ENCODE data around the gene PLPPR2.
"Not testable (repeated sequence)": the region's sequence is repeated elsewhere in the genome, so short reads cannot be mapped to it uniquely, and the experiment has no call there.

The PLPPR2 gene, protein sequence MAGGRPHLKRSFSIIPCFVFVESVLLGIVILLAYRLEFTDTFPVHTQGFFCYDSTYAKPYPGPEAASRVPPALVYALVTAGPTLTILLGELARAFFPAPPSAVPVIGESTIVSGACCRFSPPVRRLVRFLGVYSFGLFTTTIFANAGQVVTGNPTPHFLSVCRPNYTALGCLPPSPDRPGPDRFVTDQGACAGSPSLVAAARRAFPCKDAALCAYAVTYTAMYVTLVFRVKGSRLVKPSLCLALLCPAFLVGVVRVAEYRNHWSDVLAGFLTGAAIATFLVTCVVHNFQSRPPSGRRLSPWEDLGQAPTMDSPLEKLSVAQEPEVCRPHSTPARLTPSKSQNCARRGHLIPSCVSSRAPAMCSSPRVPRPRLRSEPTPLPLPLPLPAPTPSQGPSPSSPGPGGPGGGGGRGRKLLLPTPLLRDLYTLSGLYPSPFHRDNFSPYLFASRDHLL

DNA sequence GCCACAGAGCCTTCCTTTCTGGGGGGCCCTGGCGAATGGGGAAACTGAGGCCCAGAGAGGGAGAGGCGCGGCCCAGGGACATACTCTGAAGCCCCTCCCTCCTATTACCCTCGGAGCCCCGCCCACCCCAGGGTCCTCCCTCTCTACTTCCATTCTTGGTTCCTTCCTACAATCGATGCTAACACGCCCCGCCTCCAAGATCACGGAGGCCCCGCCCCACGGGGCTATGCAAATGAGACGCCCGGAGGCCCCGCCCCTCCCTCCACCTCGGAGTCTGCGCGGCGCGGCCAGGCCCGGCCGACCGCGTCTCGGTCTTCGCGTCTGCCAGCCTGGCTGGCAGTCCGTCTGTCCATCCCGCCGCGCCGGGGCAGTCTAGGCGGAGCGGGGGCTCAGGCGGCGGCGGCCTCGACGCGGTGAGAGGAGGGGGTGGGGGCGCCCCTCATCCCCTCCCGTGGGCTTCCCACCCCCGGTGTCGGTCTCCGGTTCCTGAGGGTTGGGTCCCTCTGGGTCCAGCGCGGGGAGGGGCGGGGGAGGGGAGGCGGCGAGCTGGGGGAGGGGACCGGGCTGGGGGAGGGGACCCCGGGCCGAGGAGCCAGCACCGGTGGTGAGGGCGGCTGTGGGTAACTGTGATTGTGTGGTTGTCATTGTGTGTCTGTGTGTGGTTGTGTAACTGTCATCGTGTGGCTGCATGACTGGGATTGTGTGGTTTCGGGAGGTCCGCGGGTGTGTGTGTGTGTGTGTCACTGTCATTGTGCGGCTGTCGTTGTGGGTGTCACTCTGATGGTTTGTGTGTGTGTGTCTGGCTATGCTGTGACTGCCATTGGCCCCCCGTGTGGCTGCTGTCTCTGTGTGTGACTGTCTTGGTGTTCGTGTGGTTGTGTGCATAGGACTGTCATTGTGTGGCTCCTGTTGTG lies at the start of gene PLPPR2:
PLPPR2 (plus strand) TSS at position 273 of the 914 bp plus-strand sequence. CDS start 2,242 bp downstream, outside the sequence.
- peak; percentile 60 for DNase-seq (ENCODE audit: low read depth, low spot score)

DNA sequence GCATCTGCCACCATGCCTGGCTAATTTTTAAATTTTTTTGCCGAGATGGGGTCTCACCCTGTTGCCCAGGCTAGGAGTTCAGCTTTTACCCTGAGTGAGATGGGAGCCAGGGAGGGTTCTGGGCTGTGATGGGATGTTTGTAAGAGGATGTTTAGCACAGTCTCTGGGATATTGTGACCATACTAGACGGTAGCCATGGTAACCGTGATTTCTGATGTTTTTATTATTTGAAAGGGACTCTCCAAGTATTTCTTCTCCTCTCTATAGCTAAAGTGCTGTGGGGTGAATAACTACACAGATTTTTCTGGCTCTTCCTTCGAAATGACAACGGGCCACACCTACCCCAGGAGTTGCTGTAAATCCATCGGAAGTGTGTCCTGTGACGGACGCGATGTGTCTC lies 48.9 kb upstream of the PLPPR2 start:
- DNase-seq (ENCODE audit: low read depth, low spot score): no peak

DNA sequence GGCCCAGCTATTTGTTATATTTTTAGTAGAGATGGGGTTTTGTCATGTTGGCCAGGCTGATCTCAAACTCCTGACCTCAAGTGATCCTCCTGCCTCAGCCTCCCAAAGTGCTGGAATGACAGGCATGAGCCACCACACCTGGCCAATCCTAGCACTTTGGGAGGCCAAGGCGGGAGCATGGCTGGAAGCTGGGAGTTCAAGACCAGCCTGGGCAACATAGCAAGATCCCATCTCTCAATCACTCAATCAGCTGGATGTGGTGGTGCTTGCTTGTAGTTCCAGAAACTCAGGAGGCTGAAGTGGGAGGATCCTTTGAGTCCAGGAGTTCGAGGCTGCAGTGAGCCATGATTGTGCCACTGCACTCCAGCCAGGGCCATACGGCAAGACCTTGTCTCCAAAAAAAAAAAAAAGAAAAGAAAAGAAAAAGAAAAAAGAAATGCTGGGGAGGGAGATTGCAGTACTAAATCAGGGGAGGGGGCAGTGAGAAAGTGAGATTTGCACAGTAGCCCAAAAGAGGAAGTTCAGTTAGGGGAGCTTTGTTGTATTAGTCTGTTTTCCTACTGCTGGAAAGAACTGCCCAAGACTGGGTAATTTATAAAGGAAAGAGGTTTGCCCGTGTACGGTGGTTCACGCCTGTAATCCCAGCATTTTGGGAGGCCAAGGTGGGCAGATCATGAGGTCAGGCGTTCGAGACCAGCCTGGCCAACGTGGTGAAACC lies 34.8 kb upstream of the PLPPR2 start:
- DNase-seq (ENCODE audit: low read depth, low spot score): not testable (repeated sequence)

DNA sequence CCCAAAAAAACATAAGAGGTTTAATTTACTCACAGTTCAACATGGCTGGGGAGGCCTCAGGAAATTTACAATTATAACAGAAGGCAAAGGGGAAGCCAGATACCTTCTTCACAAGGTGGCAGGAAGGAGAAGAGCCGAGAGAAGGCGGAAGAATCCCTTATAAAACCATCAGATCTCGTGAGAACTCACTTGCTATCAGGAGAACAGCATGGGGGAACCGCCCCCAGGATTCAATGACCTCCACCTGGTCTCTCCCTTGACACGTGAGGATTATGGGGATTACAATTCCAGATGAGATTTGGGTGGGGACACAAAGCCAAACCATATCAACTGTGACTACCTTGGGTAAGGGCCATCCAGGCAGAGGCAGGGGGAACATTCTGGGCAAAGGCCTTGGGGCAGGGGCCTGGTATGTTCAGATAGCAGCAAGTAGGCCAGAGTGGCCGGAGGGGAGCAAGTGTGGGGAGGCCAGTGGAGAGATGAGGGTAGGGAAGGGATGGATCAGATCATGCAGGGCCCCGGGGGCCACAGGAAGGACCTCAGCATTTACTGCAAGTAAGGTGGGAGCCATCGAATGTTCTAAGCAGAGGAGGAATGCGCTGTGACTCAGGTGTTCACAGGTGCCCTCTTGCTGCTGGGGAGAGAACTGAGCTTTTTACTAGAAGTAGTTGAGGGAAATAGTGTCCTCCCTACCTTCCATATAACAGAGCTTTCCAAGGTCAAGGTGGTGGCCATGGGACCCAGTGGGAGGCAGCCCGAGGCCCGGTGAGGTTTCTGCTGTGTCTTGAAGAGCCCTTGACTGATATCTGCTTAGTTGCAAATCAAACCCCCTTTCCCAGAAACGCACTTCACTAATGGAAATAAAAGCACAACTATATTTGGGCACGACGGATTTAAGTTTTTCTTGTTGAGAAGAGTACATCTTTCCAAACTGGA lies 33.8 kb upstream of the PLPPR2 start:
- no peak for DNase-seq (ENCODE audit: low read depth, low spot score)

DNA sequence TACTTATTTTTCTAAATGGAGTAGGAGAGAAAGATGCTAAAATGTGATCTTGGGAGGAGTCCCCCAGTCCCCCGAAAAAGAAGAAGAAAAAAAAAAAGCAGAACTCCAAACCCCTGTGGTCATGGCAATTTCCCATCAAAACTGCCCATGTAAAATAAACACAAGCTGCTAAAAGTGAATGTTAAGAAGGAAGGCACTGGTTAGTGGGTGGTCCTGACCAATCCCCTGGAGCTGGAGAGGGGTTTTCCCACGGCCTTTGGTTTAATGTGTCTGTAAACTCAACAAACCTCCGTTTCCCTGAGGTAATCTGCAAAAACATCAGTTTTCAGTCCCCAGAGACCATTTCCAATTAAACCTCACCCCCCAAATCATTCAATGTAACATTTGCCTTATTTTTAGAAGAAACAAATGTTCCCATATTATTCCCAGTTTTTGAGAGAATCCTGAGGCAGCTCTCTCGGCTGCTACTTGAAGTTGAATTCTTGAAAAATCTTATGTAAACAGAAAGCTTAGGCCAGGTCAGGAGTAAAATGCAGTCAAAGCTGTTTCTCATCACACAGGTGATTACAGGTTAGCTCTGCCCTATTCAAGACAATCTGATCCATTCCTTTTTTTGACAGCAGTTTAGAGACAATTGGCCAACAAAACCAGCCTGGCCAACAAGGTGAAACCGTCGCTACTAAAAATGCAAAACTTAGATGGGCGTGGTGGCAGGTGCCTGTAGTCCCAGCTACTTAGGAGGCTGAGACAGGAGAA lies 32.8 kb upstream of the PLPPR2 start:
- DNase-seq (ENCODE audit: low read depth, low spot score): no peak

DNA sequence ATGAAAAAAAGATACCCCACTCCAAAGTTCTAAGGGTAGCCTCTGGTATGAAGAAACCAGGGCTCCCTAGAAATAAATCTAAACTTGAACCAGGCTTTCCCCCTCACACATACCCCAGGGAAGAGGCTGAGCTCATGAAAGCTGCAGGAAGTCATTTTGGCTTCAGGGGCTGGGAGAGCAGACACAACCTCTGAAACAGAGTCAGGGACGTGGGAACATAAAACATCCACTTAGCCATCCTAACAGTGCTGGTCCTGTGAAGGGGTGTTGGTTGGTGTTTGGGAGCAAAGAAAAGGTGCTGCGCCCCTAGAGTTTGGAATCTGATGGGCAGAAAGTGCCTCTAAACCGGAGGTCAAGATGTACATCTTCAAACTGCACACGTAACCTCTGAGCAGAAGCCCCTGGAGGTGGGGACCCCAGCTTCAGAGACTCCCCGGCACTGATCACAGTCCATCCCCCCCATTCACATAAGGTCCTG lies 31.6 kb upstream of the PLPPR2 start:
- DNase-seq (ENCODE audit: low read depth, low spot score): no peak

DNA sequence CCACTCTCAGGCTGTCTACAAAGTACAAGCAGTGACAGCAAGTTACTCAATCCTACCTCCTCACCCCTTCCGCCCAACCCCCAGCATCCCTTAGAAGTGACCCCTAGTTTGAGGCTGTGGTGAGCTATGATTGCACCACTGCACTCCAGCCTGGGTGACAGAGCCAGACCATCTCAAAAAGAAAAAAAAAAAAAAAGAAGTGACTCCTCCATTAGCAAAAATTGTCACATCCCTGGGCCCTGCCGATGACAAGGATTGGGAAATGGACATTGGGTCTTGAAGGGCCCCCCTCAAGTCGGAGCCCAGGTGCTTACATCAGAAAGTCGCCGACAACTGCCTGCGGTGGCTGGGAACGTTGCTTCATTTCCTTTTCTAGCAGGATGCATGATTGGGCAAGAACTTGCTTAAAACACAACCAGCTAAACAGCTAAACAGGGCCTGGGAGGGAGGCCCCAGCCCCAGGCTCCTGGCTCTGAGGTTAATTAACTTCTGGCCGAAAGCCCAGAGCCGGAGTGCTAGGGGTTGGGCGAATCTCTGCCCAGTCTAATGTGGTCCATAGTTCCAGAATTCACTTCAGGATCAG lies 31.1 kb upstream of the PLPPR2 start:
- no peak for DNase-seq (ENCODE audit: low read depth, low spot score)

DNA sequence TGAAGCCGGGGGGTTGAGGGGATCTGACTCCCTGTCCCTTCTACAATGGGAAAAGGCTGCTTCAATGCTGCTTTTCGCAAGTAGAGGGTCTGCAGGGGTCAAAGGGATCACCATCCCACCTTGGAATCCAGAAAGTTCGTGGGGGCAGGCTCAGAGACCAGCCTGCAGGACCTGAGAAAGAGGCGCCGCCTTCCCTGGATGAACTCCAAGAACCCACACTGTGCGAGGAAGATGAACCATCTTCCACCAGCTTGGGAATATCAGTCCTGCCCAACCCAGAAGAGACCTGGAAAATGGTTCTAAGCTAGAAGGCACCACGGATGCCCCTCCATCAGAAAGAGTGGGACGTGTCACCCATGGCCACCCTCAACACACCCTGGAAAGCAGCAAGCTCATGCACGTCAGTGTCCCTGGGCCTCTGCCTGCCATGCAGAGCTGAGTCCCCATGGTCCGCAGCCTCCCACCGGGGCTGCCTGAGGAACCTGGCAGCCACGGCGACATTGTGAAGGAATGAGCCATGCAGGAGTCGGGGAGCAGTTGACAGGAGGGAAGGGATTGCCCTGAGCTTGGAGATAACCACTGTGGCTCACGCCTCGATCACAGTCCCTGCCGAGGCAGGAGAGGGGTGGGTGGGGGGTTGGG lies 30.4 kb upstream of the PLPPR2 start:
- no peak for DNase-seq (ENCODE audit: low read depth, low spot score)

DNA sequence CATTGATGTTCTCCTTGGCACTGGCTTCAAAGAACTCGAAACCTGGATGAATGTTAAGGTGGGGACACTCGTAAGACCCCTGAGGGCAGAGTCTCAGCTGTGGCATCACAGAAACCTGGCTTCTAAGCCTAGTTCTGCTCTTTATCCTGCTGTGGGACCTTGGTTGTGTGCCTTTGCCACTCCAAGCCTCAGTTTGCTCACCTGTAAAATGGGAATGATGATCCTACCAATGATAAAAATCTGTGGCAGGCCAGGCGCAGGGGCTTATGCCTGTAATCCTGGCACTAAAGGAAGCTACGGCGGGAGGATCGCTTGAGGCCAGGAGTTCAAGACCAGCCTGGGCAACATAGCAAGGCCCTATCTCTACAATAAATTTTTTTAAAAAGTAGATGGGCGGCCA lies 29.7 kb upstream of the PLPPR2 start:
- DNase-seq (ENCODE audit: low read depth, low spot score): no peak

DNA sequence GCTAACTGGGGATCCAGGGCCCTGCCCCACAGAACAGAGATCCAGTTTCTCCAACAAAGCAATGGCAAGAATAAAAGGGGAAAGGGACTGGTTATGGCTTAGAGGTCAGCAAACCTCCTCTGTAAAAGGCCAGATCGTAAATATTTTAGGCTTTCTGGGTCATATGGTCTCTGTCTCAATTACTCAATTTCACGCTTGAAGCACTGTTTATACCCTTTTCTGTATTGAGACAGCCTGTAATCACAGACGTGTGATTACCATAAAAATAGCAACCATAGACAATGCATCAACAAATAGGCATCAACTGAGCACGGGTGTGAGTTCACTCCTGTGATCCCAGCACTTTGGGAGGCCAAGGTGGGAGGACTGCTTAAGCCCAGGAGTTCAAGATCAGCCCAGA lies 25.1 kb upstream of the PLPPR2 start:
- DNase-seq (ENCODE audit: low read depth, low spot score): no peak

DNA sequence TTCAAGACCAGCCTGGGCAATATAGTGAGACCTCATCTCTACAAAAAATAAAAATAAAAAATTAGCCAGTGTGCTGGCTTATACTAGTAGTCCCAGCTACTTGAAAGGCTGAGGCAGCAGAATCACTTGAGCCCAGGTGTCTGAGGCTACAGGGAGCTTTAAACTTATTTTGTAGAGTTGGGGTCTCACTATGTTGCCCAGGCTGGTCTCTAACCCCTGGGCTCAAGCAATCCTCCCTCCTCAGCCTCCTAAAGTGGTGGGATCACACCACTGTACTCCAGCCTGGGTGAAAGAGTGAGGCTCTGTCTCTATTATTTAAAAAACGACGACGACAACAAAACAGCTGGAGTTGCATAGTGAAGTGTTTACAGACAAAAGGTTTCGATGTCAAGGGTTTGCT lies 23.7 kb upstream of the PLPPR2 start:
- DNase-seq (ENCODE audit: low read depth, low spot score): no peak

DNA sequence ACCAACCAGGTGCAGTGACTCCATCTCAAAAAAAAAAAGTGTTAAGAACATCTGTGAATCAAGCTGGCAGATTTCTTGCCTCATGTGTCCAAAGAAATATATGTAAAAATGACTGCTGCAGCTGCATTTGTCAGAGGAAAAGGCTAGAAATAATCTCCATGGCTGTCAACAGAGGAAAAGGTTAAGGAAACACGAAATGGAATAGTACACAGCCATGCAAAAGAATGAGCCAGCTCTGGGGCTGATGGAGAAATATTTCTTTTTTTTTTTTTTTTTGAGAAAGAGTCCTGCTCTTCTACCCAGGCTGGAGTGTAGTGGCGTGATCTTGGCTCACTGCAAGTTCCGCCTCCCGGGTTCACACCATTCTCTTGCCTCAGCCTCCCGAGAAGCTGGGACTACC lies 22.4 kb upstream of the PLPPR2 start:
- DNase-seq (ENCODE audit: low read depth, low spot score): no peak

DNA sequence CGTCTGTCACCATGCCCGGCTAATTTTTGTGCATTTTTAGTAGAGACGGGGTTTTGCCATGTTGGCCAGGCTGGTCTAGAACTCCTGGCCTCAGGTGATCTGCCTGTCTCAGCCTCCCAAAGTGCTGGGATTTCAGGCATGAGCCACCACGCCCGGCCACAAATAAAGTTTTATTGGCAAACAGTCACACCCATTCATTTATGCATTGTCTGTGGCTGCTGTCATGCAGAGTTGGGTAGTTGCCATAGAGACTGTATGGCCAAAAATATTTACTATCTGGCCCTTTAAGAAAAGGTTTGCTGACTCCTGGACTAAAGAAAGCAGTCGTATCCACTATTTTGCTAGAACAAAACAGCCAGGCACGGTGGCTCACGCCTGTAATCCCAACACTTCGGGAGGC lies 21.4 kb upstream of the PLPPR2 start:
- DNase-seq (ENCODE audit: low read depth, low spot score): not testable (repeated sequence)

DNA sequence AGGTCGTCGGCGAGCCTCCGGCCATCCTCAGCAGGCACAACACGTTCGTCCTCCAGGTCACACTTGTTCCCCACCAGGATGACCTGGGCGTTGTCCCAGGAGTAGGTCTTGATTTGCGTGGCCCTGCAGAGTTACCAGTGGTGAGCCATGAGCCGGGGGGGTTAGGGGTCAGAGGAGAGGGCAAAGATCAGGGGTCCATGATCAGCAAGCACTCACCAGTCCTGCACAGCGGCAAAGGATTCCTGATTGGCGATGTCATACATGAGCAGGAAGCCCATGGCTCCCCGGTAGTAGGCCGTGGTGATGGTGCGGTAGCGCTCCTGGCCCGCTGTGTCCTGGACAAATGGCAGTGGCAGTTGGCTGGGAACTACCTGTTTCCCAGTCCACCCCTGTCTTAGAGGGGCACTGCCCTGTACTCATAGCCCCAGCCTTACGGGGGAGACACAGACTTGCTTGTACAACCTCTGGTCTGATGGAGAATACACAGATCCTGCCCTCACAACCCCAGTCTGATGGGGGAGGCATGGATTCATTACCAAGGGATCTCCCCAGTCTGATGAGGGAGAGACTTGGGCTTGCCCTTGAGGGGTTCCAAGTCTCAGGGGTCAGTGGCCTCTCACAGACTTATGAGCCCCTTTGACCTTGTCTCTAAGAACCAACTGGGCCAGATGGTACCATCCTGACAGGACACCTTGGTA lies 19.6 kb upstream of the PLPPR2 start:
- no peak for DNase-seq (ENCODE audit: low read depth, low spot score)

DNA sequence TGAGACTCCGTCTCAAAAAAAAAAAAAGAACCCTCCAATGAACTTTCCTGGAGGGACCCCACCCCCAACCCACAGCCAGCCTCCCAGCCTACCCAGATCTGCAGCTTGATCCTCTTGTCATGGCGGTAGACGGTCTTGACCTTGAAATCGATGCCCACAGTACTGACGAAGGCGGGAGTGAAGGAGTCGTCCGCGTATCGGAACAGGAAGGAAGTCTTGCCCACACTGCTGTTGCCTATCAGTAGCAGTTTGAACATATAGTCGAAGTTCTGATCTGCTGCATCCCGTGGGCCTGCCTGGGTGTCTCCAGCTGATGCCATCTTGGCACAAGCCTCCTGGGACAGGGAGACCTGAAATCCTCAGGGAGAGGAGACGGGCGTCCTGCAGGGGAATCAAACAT lies 18.2 kb upstream of the PLPPR2 start:
- no peak for DNase-seq (ENCODE audit: low read depth, low spot score)

DNA sequence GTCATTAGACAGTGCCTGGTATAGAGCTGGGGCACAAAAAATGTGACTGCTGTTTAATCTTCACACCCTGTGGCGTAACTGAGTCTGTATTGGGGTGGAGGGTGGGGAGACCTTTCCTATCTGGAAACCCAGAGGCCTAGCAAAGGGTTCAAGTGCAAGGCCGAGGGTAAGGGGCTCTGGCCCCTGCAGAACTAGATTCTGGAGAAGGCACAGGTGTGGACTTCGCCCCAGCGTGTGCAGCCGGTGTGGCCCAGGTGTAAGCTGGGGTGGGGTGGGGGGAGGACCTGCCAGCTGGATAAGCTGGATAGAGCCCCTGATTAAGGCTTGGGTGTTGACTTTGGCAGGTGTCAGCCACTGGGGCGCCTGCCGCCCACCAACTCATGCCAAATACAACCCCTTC lies 17.1 kb upstream of the PLPPR2 start:
- no peak for DNase-seq (ENCODE audit: low read depth, low spot score)

DNA sequence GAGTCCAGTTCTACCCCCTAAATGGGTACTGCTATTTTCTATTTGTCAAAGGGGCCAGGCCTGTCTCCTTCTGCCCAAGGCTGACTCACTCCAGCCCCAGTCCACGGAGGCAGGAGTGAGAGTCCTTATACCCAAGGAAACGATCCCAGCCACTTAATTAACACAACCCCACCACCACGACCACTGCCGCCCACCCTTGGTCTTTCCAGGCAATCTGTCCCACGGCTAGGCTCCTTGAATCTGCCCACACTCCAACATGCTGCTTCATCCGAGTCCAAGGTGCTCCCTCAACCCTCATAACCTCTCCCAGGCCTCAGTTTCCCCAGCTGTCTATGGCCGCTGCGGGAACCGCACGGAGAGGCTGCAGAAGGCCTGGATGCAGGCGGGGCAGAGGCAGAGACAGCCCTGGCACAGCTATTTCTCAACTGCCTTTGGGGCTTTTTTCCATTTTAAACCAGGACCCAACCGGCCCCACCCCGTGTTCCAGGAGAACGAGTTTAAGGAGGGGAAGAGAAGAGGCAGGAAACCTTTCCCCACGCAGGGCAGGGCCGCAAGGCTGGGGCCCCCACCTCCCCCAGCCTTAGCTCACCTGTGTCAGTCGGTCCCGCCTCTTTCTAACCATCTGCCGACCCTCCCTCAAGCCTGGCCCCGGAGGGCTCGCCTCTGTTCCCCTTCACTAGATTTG lies 16.5 kb upstream of the PLPPR2 start:
- DNase-seq (ENCODE audit: low read depth, low spot score): no peak
